Measurements from ENCODE around the gene MAU2. TPM values are rescaled to one million over a fixed set of nuclear protein-coding genes. Genes with fewer than 3 reads are reported as not detected.

The MAU2 gene
- total and polyA plus RNA-seq, 2 of the 13 experiments (the other 11 are each of a cell fraction or from before 2014, with no cell fraction given): 16.8 to 33.8 TPM

- TF ChIP-seq ZNF407 (CRISPR knock-in tag; IDR thresholded peaks at IDR 0.05; ENCODE audit: not compliant biosample characterization) (no peak), REPIN1 (CRISPR knock-in tag; IDR thresholded peaks at IDR 0.05; ENCODE audit: borderline replicate concordance, low read depth) (0 out of 2 replicates have a peak, but pooled peaks have one; percentile 37), ZNF17 (CRISPR knock-in tag; IDR thresholded peaks at IDR 0.05) (no peak), ZBTB42 (CRISPR knock-in tag; IDR thresholded peaks at IDR 0.05) (no peak), TBP (CRISPR knock-in tag; IDR thresholded peaks at IDR 0.05) (no peak), NFIB (CRISPR knock-in tag; IDR thresholded peaks at IDR 0.05; ENCODE audit: borderline replicate concordance) (no peak), ZXDC (CRISPR knock-in tag; IDR thresholded peaks at IDR 0.05) (no peak), ZNF644 (CRISPR knock-in tag; IDR thresholded peaks at IDR 0.05; ENCODE audit: low read depth) (no peak), ZHX1 (CRISPR knock-in tag; IDR thresholded peaks at IDR 0.05; ENCODE audit: low read depth) (no peak), BATF2 (CRISPR knock-in tag; IDR thresholded peaks at IDR 0.05) (no peak)
- TF ChIP-seq, protein P1, sequence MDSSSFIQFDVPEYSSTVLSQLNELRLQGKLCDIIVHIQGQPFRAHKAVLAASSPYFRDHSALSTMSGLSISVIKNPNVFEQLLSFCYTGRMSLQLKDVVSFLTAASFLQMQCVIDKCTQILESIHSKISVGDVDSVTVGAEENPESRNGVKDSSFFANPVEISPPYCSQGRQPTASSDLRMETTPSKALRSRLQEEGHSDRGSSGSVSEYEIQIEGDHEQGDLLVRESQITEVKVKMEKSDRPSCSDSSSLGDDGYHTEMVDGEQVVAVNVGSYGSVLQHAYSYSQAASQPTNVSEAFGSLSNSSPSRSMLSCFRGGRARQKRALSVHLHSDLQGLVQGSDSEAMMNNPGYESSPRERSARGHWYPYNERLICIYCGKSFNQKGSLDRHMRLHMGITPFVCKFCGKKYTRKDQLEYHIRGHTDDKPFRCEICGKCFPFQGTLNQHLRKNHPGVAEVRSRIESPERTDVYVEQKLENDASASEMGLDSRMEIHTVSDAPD (CRISPR knock-in tag; IDR thresholded peaks at IDR 0.05): no peak
These were observed 85.6 kb downstream of the MAU2 start (continued) for GRCh38 chr19:19405971-19406877.

Data from HepG2 (cell line).